HG03175 (cell line): Measurements from ENCODE around the gene ELF2.
"Not testable (repeated sequence)": the region's sequence is repeated elsewhere in the genome, so short reads cannot be mapped to it uniquely, and the experiment has no call there.

ENCODE experiments used
- ATAC-seq: cut with Tn5 transposase; IDR thresholded peaks from one replicate; pipeline ENCODE4 v1.9.1; 2021; ENCODE audit warnings: mild to moderate bottlenecking, moderate library complexity; ENCODE audit not compliant: unreplicated experiment

Gene ELF2

DNA sequence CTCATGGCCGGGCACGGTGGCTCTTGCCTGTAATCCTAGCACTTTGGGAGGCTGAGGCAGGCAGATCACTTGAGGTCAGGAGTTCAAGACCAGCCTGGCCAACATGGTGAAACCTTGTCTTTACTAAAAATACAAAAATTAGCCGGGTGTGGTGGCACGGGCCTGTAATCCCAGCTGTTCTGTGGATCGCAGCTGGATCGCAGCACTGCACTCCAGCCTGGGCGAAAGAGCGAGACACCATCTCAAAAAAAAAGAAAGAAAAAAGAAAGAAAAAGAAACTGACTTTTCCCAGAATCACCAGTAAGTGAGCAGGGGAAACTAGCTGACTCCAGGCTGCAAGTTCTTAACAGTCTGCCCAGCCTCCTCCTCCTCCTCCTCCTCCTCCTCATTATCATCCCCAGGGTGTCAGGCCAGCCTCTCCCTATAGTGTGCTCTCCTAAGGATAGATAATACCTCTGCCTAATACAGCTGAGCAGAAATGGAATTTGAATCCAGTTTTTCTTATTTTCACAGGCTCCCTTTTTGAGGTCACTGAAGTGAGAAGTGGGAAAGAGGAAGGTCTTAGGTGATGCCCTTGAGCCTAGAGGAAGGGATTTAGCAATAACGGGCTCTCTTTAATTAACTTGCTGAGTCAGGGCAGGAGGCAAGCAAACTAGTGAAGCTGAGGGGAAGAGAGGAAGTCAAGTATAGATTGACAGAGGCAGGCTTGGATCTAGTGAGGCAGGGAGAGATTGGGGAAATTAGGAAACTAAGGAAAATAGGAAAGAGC lies 11.8 kb upstream of the ELF2 start:
- ATAC-seq, result no peak

DNA sequence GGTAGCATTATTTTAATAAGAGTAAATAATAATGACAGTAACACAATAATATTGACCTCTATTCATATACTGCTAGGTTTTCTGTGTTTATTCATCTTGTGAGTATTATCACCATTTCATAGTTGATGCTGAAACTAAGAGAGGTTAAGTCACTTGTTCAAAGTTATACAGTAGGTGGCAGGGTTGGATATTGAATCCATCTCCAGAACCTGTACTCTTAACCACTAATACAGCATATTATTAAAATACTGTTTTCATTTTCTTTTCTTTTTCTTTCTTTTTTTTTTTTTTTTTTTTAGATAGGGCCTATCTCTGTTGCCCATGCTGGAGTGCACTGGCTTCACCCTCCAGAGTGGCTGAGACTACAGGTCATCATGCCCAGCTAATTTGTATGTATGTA lies 7.1 kb upstream of the ELF2 start:
- ATAC-seq, result no peak

DNA sequence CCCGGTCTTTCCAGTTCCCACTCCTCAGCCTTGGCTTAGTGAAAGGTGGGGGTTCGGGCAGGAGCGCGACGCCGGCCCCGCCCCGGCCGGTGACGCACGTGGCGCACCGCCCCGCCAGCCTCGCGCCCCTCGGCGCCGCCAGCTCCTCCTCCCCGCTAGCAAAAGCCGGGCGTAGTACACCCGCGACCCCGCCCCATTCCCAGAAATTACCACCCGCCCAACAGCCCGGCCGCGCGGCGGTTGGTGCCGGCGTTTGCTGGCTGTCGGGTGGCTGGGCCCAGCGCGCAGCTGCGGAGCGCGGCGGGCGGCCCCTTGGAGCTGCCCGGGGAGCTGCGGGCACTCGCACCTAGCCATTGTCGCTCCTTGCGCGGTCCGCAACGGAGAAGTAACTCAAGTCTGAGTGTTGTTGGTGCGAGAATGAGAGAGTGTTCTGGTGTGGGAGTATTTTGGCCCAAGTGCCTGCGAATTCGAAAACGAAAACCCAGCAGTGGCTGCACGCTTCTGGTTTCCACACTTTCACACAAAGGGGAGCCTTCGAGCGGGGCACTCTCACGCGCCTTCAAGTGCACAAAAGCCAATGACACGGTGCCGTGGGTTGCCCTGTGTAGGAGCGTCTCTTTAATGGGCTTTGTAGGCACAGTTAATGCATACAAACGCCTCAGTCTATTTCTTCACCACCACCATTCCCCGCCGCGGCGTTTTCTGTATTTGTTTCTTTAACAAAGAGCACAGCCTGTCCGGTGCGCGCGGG lies 1.0 kb upstream of the ELF2 start:
- ATAC-seq, result peak; percentile 71

DNA sequence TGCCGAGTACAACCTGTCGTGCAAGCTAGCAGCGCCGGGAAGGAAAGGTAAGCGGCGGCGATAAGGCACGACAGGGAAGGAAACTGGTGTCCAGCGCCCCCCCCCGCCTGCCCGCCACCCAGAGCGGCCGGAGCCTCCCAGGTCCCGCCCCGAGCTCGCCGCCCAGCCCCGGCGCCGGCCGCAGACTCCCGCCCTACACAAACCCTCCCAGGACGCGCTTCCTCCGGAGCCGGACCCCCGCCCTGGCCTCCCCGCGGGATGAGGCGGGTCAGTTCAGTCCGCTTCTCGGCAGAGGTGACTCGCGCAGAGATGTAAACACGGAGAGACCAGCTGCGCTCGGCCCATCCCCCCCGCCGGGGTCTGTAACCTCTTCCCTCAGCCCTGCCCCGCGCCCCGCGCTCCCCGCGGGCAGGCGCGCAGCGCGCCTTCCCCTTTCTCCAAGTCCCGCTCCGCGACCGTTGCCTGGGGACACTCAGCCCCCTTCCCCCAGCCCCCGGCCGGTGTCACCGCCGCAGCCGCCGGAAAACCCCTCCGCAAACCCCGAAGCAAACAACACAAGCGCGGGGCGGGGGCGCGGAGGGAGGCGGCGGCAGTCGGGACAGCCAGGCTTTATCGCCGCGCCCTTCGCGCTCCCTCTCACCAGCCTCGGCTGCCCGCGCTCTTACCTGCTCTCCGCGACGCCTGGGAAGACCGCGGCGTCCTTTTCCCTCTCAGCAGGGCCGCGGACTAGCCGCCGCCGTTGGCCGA lies 543 bp downstream of the ELF2 start:
- ATAC-seq, result peak; percentile 18

DNA sequence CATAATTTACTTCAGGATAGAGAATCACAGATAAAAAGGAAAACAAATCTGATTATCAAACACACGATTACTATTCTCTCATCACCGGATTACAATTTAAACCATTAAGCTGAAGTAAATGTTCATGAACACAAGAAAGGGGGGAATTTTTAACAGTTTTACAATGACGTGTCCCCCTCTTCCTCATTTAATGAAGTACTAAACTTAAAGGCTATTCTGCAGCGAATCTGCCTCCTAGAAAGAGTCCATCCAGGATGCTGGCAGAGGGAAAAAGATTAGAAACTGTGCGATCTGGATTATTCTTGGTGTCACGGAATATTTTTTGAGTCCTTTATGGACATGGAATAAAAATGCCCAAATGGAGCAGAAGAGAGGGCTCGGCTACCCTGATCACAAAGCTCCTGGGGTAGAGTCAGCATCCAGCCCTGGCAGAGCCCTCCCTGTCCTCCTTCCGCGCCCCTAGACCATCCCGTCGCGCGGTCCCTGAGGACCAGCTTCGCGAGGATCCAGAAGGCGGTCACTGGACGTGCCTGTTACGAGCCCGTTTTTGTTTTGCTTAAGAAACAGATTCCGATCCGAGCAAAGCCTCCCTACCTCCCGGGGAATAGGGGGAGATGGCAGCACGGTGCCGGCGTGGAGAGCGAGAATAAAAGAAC lies 1.2 kb downstream of the ELF2 start:
- ATAC-seq, result no peak

DNA sequence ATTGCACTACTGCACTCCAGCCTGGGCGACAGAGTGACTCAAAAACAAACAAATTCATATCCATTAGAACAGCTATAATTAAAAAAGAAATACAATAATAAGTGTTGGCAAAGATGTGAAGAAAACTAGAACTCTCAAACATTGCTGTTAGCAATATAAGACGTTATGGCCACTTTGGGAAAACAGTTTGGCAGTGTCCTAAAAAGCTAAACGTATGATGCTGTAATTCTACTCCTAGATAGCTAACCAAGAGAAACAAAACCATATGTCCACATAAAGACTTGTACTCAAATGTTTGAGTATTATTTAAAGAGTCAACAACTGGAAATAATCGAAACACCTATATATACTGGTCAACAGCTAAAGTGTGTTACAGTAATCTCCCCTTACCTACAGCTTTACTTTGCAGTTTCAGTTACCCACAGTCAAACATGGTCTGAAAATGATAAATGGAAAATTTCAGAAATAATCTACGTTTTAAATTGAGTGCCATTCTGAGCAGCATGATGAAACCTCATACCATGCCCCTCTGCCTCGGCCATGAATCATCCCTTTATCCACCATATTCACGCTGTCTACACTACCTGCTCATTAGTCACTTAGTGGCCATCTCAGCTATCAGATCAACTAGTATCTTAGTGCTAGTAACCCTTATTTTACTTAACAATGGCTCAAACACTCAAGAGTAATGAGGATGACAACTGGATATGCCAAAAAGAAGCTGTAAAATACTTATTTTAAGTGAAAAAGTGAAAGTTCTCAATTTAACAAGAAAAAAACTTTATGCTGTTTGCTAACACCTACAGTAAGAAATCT lies 4.9 kb downstream of the ELF2 start:
- ATAC-seq, result no peak

DNA sequence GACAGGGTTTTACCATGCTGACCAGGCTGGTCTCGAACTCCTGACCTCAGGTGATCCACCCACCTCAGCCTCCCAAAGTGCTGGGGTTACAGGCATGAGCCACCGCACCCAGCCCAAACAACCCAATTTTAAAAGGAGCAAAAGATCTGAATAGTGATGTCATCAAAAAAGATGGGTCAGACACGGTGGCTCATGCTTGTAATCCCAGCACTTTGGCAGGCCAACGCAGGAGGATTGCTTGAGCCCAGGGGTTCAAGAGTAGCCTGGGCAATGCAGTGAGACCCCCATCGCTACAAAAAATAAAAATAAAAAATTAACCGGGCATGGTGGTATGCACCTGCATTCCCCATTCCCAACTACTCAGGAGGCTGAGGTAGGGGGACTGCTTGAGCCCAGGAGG lies 6.1 kb downstream of the ELF2 start:
- no peak for ATAC-seq

DNA sequence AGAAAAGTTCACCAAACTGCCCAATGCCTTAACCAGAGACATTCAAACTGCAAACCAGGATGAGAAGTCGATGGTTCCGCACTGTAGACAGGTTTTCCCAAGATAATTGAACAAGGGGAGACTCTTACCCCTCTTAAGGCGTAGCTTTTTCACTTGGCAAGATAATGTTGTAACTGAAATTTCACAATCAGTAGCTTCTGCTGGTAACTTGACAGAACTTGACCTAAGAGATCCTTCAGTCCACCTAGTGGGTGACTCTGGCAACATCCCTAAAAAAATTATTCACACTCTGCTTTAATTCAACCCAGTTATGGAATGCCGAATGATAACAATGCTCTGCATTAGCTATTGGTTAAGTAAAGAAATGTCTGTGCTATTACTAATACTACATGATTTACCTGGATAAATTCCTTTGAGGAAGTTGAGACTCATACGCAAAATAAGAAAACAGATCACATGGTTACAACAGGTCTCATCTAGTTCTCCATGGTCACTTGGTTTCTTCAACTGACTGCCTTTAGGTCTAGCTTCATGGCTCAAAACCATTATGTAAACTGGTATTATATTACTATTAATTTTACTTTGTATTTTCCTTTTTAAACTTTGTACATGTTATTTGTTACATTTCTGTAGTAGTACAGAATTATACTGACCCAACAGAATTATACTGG lies 9.1 kb downstream of the ELF2 start:
- ATAC-seq, result peak; percentile 46

DNA sequence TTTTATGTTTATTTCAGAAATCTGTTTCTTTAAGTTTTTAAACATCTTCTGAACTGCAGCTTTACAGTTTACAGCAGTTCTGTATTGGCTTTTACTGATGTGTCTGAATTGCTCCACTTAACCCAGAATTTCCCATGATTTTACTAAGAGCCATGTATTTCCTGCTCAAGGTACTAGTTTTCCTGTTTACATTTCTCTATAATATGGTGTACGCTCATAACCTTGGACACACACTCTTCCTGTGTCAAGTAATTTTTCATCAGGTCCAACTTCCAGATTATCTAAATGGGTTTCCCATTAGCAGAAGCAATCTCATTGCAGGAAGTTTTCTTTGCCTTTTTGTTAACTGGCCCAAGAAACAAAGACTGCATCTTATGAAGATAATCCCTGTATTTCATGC lies 12.3 kb downstream of the ELF2 start:
- no peak for ATAC-seq

DNA sequence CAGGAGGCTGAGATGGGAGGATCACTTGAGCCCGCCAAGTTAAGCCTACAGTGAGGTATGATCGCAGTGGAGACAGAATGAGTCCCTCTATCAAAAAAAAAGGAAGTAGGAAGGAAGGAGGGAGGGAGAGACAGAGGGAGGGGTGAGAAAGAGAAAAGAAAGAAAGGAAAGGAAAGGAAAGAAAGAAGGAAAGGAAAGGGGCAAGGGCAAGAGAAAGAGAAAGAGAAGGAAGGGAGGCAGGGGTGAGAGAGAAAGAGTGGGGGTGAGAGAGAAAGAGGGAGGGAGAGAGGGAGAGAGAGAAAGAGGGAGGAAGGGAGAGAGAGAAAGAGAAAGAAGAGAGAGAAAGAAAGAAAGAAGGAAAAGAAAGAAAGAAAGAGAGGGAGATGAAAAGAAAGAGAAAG lies 13.2 kb downstream of the ELF2 start:
- no peak for ATAC-seq

DNA sequence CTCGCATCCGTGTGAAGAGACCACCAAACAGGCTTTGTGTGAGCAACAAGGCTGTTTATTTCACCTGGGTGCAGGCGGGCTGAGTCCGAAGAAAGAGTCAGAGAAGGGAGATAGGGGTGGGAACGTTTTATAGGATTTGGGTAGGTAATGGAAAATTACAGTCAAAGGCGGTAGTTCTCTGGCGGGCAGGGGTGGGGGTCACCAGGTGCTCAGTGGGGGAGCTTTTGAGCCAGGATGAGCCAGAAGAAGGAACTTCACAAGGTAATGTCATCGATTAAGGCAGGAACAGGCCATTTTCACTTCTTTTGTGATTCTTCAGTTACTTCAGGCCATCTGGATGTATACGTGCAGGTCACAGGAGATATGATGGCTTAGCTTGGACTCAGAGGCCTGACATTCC lies 19.0 kb downstream of the ELF2 start:
- ATAC-seq, result not testable (repeated sequence)

DNA sequence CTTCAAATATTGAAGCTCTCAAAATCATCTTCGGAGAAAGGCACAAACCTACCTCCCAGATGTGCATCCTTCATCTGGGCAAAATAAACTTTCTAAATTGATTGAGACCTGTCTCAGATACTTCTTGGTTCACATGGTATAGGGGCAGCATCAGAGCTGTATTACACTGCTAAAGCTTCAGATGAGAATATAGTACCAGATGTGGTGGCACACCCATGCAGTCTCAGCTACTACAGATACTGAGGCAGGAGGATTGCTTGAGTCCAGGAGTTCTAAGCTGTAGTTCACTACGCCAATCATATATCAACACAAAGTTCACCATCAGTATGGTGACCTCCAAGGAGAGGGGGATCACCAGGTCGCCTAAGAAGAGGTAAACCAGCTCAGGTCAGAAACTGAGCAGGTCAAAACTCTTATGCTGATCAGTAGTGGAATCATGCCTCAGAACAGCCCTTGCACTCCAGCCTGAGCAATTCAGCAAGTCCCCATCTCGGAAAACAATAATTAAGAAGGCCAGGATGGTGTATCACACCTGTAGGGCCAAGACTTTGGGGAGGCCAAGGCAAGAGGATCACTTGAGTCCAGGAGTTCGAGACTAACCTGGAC lies 22.0 kb downstream of the ELF2 start:
- no peak for ATAC-seq

DNA sequence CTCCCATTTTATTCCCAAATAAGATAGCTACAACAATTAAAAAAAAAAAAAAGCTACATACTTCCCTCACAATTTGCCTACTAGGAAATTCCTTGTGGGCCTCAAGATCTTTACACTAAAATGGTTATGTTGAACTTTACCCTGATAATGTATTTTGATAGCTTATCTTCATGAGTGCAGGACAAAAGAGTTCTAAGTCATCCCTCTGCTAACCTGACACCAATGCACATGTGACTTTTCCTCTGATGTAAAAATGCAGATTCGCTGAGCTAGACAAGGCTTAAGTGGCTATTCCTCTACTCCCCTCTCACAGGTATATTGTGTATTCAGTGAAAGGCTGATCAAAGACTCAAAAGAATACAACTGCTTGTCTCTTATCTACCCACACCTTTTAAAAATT lies 22.5 kb downstream of the ELF2 start:
- ATAC-seq, result no peak

DNA sequence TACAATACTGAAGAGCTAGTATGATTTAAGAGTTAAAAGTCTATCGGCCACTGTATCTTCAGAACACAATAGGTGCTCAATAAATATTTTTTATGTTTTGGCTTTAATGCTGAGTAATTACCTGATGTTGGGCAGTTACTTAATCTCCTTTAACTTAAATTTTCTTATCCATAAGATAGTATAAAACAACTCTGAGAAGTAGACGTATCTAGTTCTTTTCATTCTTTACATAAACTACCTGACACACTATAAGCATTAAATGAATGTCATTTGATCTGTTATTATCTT lies 22.9 kb downstream of the ELF2 start:
- no peak for ATAC-seq

DNA sequence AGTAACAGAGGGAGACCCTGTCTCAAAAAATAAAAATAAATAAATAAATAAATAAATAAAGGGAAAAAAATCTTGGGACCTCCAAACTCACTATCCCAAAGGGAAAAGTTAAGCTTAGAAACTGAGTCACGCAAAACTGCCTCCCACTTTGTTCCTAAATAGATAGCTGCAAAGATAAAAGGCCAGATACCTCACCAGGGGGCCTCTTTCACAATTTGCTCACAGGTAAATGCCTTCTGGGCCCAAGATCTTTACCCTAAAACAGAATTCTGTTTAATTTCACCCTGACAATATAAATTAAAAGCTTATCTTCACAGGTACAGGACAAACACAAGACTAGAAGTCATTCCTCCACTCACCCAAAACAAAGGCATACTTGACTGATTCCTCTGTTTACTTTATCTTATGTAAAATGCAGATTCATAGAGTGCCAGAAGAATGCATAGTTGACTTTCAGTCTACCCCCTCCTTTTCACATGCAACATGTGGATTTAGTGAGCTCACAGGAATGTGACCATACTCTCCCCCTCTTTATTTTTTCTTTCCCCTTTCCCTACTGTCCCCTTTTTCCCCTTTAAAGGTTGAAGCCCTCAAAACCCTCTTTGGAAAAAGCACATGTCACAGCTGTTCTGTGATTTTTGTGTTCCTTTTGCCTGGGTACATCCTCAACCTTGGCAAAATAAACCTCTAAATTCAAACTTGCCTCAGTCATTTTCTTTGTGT lies 23.4 kb downstream of the ELF2 start:
- ATAC-seq, result no peak

DNA sequence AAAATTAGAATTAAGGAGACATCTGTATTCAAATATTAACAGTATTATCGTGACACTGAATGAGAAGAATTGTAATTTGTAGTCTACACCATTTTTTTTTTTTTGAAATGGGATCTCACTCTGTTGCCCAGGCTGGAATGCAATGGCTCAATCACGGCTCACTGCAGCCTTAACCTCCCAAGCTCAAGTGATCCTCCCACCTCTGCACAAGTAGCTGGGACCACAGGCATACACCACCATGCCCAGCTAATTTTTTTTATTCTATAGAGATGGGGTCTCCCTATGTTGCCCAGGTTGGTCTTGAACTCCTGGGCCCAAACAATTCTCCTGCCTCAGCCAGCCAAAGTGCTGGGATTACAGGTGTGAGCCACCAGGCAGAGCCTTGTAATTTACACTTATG lies 24.8 kb downstream of the ELF2 start:
- ATAC-seq, result no peak

DNA sequence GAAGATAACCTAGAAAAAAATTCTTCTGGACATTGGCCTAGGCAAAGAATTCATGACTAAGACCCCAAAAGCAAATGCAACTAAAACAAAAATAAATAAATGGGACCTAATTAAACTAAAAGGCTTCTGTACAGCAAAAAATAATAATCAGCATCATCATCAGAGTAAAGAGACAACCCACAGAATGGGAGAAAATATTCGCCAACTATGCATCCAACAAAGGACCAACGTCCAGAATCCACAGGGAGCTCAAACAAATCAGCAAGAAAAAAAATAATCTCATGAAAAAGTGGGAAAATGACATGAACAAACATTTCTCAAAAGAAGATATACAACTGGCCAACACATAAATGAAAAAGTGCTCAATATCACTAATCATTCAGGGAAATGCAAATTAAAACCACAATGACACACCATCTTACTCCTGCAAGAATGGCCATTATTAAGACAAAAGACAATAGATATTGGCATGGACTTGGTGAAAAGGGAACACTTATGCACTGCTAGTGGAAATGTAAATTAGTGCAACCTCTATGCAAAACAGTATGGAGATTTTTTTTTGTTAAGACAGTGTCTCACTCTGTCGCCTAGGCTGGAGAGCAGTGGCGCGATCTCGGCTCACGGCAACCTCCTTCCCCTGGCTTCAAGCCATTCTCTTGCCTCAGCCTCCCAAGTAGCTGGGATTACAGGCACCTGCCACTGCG lies 29.9 kb downstream of the ELF2 start:
- ATAC-seq, result no peak

DNA sequence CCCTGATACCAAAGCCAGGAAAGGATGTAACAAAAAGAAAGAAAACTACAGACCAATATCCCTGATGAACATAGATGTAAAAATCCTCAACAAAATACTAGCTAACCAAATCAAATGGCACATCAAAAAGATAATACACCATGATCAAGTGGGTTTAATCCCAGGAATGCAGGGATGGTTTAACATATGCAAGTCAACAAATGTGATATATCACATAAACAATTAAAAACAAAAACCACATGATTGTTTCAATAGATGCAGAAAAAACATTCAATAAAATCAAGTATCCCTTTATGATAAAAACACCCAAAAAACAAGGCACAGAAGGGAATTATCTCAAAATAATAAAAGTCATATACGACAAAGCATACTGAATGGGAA lies 31.5 kb downstream of the ELF2 start:
- no peak for ATAC-seq
